Natural killer cell (primary cell): ENCODE results near the gene CIITA. TPM values are rescaled to one million over a fixed set of nuclear protein-coding genes. Genes with fewer than 3 reads are reported as not detected.
A peak's percentile ranks its signal among the peaks of the same experiment; 100 is the strongest.

Experiments
- ATAC-seq, 3 donors: fragments of 150-1000 bp in 2 of 3; fragments of 200-7000 bp in 1 of 3; cut with Tn5 transposase; 1 replicate in 1 of 3; 2 replicates in 2 of 3; pipeline ENCODE4 v1.10.0; 2021; ENCODE audit warnings: mild to moderate bottlenecking in 2 of 3, moderate library complexity in 2 of 3
- DNase-seq, 2 donors: peaks; one replicate each; pipeline versions ENCODE4 v3.0.0 to v3.0.0-alpha.2; 2013 to 2021; ENCODE audit warnings: mixed read lengths in 1 of 2
- H3K27ac ChIP-seq: one replicate; pipeline ENCODE4 v1.5.1; 2013; ENCODE audit warnings: mild to moderate bottlenecking, low read length
- H3K27me3 ChIP-seq: one replicate; pipeline ENCODE4 v1.6.1; 2013; ENCODE audit warnings: low read length; ENCODE audit not compliant: control insufficient read depth, insufficient read depth
- H3K36me3 ChIP-seq: one replicate; pipeline ENCODE4 v1.6.1; 2013; ENCODE audit warnings: low read length; ENCODE audit not compliant: control insufficient read depth, insufficient read depth
- H3K4me1 ChIP-seq: one replicate; pipeline ENCODE4 v1.6.1; 2013; ENCODE audit warnings: low read length; ENCODE audit not compliant: control insufficient read depth, insufficient read depth
- H3K4me3 ChIP-seq: one replicate; pipeline ENCODE4 v1.5.1; 2013; ENCODE audit warnings: low read length
- H3K9me3 ChIP-seq: one replicate; pipeline ENCODE4 v1.6.1; 2013; ENCODE audit warnings: low read length; ENCODE audit not compliant: control insufficient read depth, insufficient read depth
- H3K27ac Mint-ChIP-seq, 2 donors: one replicate each; pipeline ENCODE4 v1.8.0; 2022; ENCODE audit warnings: mild to moderate bottlenecking in 2 of 2, mixed read lengths in 2 of 2, moderate library complexity in 1 of 2
- H3K27me3 Mint-ChIP-seq, 2 donors: one replicate each; pipeline ENCODE4 v1.8.0; 2022; ENCODE audit warnings: low read depth in 2 of 2, mixed read lengths in 2 of 2
- H3K36me3 Mint-ChIP-seq: one replicate; pipeline ENCODE4 v1.8.0; 2022; ENCODE audit warnings: mixed read lengths
- H3K4me1 Mint-ChIP-seq, 2 donors: one replicate each; pipeline ENCODE4 v1.8.0; 2022; ENCODE audit warnings: mixed read lengths in 2 of 2
- H3K4me3 Mint-ChIP-seq: one replicate; pipeline ENCODE4 v1.8.0; 2022; ENCODE audit warnings: mild to moderate bottlenecking, moderate library complexity, mixed read lengths
- H3K9me3 Mint-ChIP-seq, 2 donors: one replicate each; pipeline ENCODE4 v1.8.0; 2022; ENCODE audit warnings: mixed read lengths in 2 of 2
- WGBS: methylation state at CpG from one replicate; pipeline ENCODE4 v1.1.7; 2013; ENCODE audit warnings: missing lambda C conversion rate; ENCODE audit not compliant: insufficient coverage; 5-methylcytosine and 5-hydroxymethylcytosine counted together
- intact Hi-C: fragments of 100-400 bp; cut with micrococcal nuclease; formaldehyde crosslinking; loops from one replicate; pipeline ENCODE4 v1.14.2; 2022
- total RNA-seq, 4 donors: library from RNA; stranded (reverse); fragments of 120-200 nt in 1 of 4; gene quantifications; one replicate each; pipeline versions ENCODE4 v1.2.3 to v1.2.4, GENCODE V29; 2013 to 2022
- TF ChIP-seq, protein P1 (sequence below): fragments of 200-600 bp; IDR thresholded peaks from one replicate; pipeline ENCODE4 v1.8.0; 2022; ENCODE audit warnings: antibody characterized with exemption

CIITA gene
- total RNA-seq, 3 donors from 2014 or later (not counting 1 experiment from before 2014, with no cell fraction given) = 11.5 to 17.7 (median 14.4) TPM

GRCh38 chr16:10983159-10983558, 106.2 kb downstream of the CIITA start:
- no peaks in the 10 kb centered on the region for H3K36me3 Mint-ChIP-seq
- ATAC-seq (no peak), DNase-seq (peak in 1 of 2 donors; percentile 35)
- H3K4me3 Mint-ChIP-seq = no peak overlapping the region
- Histone ChIP-seq H3K4me3 (no peak overlapping the region), H3K27me3 (no peaks in the 10 kb centered on the region), H3K36me3 (peaks cover 18% of the 10 kb centered on the region), H3K4me1 (peaks cover 4% of the 10 kb centered on the region), H3K9me3 (no peaks in the 10 kb centered on the region), H3K27ac (no peak overlapping the region)
- H3K9me3 Mint-ChIP-seq = no peaks in the 10 kb centered on the region
- peaks cover 11% of the 10 kb centered on the region in 2 donors for H3K4me1 Mint-ChIP-seq
- intact Hi-C loops = no loop called here
- TF ChIP-seq, protein P1, sequence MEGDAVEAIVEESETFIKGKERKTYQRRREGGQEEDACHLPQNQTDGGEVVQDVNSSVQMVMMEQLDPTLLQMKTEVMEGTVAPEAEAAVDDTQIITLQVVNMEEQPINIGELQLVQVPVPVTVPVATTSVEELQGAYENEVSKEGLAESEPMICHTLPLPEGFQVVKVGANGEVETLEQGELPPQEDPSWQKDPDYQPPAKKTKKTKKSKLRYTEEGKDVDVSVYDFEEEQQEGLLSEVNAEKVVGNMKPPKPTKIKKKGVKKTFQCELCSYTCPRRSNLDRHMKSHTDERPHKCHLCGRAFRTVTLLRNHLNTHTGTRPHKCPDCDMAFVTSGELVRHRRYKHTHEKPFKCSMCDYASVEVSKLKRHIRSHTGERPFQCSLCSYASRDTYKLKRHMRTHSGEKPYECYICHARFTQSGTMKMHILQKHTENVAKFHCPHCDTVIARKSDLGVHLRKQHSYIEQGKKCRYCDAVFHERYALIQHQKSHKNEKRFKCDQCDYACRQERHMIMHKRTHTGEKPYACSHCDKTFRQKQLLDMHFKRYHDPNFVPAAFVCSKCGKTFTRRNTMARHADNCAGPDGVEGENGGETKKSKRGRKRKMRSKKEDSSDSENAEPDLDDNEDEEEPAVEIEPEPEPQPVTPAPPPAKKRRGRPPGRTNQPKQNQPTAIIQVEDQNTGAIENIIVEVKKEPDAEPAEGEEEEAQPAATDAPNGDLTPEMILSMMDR = no peak
- WGBS = 84% methylated on average over 8 of the region's 8 CpGs
- H3K27me3 Mint-ChIP-seq = no peaks in the 10 kb centered on the region
- H3K27ac Mint-ChIP-seq = no peak overlapping the region

DNA sequence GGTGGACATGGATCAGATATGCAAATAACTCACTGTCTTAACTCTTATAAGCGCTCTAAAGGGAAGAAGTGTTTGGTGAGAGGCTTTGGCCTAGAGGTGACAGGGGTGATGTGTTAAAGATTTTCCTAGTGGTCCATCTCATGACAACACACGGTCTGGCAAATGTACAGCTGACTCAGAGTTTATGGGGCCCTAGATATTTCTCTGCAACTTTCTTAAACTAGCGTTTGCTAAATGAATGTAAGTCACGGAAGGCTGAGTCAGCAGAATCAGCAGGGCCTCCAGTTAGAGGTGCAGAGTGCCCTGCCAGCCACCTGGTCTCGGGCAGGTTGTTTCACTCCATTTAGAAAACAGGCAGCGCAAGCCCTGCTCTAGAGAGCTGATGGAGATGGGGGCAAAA, 107.5 kb downstream of the CIITA start:
- Mint-ChIP-seq H3K36me3 (no peaks in the 10 kb centered on the region), H3K4me3 (no peak overlapping the region), H3K4me1 (peaks cover 11 to 16% of the 10 kb centered on the region in 2 donors), H3K27ac (no peak overlapping the region), H3K27me3 (no peaks in the 10 kb centered on the region), H3K9me3 (no peaks in the 10 kb centered on the region)
- ATAC-seq (no peak), DNase-seq (no peak)
- WGBS = 85% methylated on average over 6 of the region's 6 CpGs
- intact Hi-C loops = no loop called here
- H3K27ac ChIP-seq = no peak overlapping the region
- TF ChIP-seq, protein P1 = no peak
- H3K4me1 ChIP-seq = peaks cover 10% of the 10 kb centered on the region
- no peak overlapping the region for H3K4me3 ChIP-seq
- no peaks in the 10 kb centered on the region for H3K27me3 ChIP-seq
- H3K9me3 ChIP-seq = no peaks in the 10 kb centered on the region
- peaks cover 11% of the 10 kb centered on the region for H3K36me3 ChIP-seq

Other genes starting within 250 kb of the CIITA start
- 1 to 10 TPM in 1 of 3 donors, not detected in 2; 1.1 TPM for gene TEKT5, start 182.3 kb upstream of the CIITA start, total RNA-seq
- gene NUBP1, start 133.4 kb upstream of the CIITA start, total RNA-seq = 10 to 100 TPM; 19.3 to 25.6 (median 20.5) TPM
- gene TVP23A, start 58.4 kb upstream of the CIITA start, total RNA-seq = not detected
- 10 to 100 TPM in 2 of 3 donors, 1 to 10 TPM in 1; 8.7 to 15.2 (median 14.4) TPM for gene DEXI, start 65.3 kb downstream of the CIITA start, total RNA-seq
- 10 to 100 TPM; 35.9 to 50.5 (median 37.4) TPM for gene CLEC16A, start 67.4 kb downstream of the CIITA start, total RNA-seq